GM18907 (cell line): ENCODE data around the gene TMEM163.
"Not testable (repeated sequence)": the region's sequence is repeated elsewhere in the genome, so short reads cannot be mapped to it uniquely, and the experiment has no call there.

Source experiments
- ATAC-seq: cut with Tn5 transposase; IDR thresholded peaks from one replicate; pipeline ENCODE4 v1.9.1; 2021; ENCODE audit warnings: mild to moderate bottlenecking, moderate library complexity; ENCODE audit not compliant: unreplicated experiment

The TMEM163 gene

DNA sequence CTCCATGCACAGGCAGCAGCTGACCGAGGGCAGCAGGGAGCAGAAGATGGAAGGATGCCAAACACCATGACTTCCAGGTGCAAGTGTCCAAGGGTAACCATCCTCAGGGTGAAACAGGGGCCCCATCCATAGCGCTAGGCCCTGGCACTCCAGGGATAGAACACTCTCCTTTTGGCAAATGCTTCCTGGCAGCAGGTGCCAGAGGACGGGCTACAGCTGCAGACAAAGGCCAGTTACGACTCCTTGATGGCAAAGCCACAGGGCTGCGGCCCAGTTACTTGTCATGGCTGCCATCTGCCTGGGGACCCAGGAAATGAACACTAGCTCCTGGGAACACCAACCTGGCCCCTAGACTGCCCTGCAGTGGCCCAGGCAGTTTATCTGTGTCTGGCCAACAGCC is 178.8 kb downstream of the TMEM163 start:
- no peak for ATAC-seq

DNA sequence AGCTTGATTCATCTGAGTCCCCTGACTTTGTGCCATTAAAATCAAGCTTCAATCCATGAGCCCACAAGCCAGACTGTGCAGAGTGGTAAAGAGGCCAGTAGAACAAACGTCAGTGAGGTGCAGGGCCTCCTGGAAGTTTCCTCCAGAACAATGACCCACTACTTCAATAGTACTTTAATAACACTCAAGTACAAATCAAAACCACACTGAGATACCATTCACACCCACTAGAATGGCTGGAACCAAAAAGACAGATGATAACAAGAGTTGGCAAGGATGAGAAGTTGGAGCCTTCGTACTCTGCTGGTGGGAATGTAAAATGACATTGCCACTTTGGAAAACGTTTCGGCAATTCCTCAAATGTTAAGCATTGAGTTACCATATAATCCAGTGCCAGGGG is 181.1 kb downstream of the TMEM163 start:
- no peak for ATAC-seq

DNA sequence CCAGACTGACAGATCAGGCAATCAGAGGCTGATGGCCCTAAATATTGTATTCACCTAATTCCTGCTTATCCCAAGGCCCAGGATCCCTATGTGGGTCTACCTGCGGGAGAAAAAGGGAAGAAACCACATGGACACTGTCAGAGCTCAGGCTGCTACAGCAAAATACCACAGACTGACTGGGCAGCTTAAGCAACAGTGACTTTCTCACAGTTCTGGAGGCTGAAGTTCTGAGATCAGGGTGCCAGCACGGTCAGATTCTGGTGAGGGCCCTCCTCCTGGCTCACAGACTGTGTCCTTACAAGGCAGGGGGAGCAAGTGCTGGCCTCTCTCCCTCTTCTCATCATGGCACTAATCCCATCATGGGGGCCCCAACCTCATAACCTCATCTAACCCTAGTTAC is 181.7 kb downstream of the TMEM163 start:
- ATAC-seq, result no peak

DNA sequence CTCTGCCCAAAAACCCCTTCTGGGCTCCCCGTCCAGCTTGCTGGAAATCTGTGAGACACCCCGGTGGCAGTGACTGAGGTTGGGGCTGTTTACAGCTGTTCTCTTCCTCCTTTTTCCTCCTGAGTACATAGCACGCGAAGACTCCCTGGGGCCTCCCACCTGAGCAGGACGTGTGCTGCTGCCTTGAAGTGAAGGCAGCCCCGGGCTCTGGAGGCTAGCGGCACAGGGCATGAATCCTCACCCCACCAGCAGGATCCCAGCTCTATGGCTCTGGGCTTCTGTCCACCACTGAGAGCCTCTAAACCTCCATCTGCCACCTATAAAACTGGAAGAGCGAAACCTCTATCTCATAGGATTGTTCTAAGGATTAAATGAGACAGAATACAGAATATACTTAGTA is 182.5 kb downstream of the TMEM163 start:
- ATAC-seq, result no peak

DNA sequence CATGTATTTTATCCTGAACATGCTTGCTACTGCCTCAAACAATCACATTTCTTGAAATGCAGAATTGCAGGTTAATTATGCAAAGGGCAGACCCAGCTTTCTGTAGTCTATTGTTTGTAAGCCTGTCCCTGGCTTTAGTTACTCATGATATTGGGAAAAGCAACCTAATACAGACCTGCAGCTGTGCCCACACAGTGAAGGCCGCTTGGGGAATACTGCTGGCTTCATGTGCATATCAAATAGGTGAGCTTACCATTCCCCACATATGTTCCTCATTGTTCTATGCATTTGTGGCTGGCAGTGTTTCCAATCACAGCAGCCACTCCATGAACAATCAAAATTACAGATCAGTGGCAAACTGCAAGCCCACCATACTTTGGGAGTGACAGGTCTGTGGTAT is 186.3 kb downstream of the TMEM163 start:
- ATAC-seq, result no peak

DNA sequence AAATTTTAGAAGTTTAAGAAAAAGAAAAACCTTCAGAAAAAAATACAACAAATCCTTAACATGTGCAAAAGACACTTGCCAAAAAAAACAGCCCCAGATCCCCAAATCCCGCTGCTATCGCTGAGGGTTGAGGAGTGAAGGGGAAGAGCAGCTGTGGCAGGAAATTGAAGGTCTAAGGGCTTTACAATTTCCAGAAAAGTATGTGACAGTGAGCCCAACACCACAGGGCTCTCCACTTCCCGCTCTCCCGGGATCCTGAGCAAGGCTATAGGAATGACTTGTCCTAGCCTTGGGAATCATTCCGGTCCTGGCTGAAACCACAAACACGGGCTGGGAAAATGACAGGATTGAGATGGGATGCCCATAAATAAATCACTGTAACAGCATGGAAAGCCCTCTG is 191.4 kb downstream of the TMEM163 start:
- ATAC-seq, result no peak

DNA sequence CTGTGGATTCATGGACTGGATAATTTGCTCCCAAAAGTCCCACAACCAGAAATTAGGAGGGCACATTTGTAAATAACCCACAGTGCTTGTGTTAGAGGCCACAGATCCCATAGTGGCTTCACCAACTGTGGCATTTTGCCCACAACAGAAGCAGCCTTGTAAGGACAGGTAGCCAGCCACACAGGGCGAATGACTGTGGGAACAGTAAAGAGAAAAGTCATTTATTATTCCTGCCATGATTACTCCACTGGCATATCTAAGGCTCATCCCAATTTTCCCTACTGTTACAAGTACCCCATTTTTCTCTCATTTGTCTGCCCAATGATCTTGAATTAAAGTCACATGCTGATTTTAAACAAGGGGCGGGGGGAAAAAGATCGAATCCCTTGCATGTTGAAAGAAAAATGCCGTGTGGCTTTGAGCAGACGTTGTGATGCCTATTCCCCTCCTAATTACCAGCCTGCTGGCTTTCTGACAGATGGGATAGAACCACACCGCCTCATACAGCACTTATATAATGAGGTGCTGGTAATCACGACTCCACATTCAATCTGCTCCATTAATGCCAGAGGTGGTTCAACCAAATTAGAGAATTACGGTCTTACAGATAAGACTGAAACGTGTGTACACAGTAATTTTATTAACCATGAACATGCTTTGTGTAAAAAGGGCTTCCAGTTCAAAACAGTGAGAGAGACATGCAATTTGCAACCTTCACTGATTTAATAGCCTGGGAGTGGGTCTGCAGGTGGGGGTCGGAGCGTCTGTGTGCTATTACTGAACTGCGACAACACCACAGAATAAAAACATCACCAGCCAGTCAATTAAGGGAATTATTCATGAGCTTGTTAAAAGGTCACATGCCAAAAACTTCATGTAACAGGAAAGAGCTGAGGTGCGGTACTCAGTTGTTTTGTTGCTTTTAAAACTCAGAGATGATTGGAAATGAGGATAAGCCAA is 196.0 kb downstream of the TMEM163 start:
- ATAC-seq, result no peak

DNA sequence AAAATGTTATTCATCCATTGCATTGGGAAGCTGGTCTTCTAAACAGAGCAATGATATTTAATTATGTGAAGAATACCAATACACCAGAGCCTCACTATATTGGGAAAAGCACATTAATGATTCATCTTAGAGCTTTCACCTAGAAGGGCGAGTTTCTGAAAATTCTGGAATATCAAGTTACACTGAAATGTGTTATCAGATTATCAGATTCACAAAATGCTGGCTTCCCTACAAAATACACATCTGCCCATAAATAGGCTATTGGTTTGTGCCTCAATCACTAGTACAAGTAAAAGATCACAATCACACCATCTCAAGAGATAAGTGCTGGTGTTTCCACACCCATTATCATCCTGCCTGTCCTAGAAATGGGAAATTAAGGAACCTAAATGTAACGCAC is 200.7 kb downstream of the TMEM163 start:
- no peak for ATAC-seq

DNA sequence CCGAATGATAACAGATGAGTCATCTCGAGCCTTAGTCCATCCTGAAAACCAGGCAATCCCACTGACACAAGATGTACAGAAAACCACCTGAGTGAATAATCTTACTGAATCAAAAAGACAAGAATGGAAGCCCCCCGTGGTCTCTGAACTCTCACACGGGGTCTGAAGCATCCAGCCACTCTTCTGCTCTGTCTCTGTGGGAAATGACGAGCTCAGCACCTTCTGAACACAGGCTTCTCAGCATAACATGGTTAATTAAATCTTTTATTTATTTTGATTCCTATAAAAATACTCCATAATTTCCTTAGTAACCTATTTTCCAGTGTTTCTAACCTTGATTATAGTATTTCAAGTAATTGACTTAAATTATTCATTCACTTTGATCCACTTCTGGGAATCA is 203.7 kb downstream of the TMEM163 start:
- no peak for ATAC-seq

DNA sequence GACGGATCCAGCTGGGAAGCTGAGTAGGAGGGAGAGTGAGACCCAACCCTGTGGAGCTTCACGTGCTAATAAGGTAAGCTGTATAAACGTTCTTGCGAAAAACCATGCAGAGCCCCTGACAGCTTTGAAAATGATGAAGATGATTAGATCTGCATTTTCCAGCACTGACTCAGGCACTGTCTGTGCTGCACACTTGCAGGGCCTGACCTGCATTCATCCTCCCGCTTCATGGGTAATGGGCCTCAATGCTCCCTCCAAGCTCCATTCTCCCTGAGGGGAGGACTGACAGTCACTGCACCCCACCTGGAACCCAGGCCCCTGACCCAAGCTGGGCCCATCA is 205.4 kb downstream of the TMEM163 start:
- no peak for ATAC-seq

DNA sequence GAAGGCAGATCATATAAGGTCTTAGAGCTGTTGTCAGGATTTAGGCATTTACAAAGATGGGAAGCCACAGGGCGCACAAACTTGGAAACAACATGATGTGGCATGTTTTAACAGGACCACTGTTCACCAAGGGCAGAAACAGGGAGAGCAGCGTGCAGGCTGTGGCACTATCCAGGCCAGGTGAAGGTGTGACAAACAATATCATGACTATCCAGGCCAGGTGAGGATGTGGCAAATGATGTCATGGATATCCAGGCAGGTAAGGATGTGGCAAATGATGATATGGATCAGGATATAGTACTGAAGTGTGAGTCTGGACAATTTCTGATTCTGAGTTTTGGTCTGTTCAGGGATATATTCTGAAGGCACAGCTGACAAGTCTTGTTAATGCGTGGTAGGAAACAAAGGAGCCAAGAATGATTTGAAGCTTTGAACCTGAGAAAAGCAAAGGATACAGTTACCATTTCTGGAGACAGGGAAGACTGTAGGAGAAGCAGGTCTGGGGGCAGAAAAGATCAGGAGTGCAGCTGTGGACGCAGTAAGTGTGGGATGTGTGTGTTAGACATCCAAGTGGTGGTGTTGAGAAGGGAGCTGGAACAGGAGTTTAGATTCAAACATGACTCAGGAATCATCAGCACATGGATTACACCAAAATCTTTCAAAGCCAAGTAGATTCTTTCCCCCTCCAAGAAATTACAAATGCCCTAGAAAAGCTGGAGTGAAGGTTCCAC is 205.9 kb downstream of the TMEM163 start:
- no peak for ATAC-seq

DNA sequence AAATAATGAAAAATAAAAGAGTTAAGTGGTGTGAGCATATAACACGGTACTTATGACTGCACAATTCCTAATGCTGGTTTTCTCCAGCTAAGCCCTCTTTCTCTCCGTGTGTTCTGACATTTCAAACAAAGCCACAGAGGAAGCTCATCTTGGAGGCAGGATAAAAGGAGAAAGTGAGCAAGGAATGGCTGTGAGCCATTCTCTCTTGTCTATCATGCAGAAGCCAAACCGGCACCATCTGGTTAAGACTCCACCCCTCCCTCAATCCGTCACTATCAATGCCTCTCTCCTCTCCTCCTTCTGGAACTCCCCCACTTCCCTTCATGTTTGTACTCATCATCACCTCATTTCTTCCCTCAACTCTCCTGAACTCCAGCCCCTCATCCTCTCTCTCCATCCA is 210.4 kb downstream of the TMEM163 start:
- no peak for ATAC-seq

DNA sequence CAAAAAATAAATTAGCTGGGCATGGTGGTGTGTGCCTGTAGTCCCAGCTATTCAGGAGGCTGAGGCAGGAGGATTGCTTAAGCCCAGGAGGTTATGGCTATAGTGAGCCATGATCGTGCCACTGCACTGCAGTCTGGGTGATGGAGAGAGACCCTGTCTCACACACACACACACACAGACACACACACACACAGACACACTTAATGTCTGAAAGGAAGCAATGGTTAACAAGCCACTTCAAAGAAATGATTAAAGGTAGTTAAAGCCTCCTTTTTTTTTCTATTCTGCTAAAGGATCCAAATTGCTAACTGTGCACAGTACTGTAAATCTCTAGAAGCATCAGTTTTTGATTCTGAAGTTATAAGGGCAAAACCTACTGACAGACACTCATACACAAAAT is 211.1 kb downstream of the TMEM163 start:
- ATAC-seq, result no peak

DNA sequence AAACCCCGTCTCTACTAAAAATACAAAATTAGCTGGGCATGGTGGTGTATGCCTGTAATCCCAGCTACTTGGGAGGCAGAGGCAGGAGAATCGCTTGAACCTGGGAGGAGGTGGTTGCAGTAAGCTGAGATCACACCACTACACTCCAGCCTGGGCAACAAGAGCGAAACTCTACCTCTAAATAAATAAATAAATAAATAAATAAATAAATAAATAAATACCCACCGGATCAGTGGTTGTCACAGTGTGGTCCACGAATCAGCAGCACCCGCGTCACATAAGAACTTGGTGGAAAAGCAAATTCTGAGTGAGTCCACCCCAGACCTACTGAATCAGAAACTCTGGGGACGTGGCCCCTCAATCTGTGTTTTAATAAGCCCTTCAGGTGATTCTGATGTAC is 211.6 kb downstream of the TMEM163 start:
- ATAC-seq, result not testable (repeated sequence)

DNA sequence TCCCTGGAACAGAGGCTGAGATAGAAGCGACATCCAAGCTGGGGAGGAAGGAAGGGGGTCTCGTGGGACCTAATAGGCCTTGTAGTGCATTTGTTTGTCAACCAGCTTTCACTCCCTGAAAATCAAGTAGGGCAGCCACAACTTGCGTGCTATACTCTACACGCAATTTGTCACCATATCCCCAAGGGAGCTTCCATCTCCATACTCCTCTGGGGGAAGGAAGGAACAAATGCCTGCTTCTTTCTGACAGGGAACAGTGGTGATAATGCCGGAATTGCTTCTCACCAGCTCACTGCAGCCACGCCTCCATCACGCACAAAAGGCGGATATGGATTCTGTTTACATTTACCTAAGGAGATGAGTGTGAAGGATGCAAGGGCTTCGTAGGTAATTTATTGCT is 213.4 kb downstream of the TMEM163 start:
- no peak for ATAC-seq

DNA sequence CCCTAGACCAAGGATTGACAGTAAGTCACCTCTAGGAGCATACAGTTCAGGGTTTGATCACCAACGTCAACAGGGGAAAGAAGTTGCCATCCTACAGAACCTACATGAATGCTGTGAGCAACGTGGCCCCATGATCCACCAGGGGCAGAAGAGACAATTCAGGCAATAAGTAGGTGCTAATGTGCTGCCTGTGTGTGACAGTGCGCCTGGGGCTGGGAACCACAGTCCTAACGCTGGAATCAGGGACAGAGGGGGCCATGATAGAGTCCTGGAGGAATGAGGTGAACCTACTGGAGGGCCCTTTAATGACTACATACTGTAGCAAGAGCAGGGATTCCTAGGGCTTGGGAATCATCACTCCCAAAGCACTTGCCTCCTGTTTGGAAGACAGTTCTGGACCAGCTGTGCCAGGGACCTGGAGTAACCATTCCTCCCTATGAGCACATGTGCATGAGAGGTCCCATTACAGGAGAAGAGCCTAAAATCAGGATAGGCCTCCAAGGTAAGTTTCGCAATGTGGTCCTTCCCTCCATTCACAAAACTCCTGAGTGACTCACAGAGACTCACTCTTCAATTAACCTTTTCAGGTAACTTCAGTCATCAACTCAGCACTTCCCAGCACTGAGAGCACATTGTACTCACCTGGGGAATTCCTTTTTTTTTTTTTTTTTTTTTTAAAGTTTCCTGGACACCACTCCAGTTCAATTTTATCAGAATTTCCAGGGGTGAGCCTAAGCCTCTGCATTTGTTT is 214.0 kb downstream of the TMEM163 start:
- ATAC-seq, result no peak

DNA sequence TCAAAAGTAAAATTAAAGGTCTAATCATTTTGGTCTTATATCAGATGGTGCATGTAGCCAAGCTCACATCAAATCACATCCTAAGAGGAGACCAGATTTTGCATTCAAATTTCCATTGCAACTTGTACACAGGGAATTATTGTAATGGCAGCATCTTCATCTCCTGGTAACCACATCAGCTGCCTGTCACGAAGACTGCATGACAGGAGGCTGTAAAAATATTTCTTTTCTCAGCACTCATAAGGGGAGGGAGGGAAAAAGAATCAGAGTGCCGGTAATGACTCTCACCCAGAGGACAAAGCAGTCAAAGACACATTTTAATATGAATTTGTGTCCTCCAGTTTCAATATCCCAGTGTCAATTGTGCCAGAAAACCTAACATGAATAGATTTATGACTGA is 216.7 kb downstream of the TMEM163 start:
- no peak for ATAC-seq

DNA sequence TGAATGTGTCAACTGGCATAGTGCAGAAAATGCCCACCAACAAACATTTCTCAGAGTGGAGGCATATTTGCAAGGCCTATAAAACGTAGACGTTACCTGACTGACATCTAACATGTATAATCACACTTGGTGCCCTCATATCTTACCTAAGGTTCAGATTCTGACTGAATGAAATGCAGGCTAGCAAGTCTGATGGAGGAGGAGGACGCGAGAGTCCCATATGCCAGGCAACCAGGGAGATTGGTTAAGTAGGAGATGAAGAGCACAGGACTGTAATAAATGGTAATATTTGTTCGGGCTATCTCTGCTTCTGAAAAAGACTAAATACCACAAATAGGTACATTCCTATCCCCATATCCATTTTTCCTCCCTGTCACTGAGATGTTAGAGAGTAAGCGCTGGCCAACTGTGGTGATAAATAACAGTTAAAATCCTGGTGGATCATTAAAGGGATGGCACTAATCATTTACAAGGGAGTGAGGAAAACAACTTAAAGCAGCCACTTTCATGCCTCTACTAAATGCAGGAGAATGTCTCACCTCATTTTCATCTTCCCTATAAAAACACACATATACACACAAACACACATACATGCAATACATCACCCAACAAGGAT is 217.2 kb downstream of the TMEM163 start:
- no peak for ATAC-seq

DNA sequence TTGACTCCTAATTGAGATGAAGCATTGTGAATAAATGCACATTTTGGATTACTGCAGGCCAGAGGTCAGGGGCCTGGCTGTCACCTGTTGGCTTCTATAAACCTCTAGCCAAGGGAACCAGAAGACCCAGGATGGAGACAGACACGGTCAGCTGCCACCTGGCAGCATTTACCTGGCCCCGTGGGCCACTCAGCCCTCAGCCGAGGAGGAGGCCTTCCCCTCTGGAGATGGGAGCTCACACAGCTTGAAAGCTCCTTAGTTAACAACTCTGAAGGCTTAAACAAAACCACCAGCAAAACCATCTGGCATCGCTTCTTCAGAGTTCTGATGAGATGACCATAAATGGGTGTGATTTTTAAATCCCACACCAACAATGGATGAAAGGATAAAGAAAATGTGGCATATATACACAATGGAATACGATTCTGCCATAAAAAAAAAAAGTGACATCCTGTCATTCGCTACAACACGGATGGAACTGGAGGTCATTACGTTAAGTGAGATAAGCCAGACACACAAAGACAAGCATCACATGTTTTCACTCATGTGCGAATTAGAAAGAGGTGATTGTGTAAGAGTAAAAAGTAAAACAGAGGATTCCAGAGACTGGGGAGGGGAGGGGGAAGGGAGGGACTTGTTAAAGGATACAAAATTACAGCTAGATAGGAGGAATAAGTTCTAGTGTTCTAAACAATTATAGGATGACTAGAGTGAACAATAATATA is 218.4 kb downstream of the TMEM163 start:
- ATAC-seq, result no peak

DNA sequence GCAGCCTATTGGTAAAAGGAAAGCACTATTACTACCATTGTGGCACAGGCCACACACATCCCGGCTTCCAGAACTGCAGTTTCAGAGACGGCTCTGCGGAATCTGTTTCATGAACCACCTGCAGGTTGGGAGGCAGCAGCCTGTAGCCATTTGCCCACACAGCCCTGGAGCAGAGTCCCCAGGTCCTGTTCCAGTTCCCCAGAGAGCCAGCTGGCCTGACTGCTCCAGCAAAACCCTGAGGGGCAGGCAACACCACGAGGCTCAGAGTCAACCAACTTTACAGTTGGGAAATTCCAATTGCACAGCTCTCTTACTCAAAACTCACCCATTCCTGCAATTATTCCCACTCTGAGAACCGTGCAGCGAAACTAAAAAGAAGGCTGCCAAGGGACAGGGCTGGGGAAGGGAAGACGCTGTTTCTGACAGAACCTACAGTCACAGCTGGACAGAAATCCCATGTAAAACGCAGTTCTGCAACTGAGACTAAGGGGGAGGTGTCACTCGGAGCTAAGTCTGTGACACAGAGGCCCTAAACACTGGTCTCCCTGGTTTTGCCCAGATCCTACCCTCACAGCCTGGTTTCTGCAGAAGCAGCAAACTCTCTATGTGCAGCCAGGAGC is 219.4 kb downstream of the TMEM163 start:
- ATAC-seq, result no peak
